HG02870 (cell line): ENCODE results near the gene MAZ.
"Not testable (repeated sequence)": the region's sequence is repeated elsewhere in the genome, so short reads cannot be mapped to it uniquely, and the experiment has no call there.

Experiments used
- ATAC-seq: cut with Tn5 transposase; IDR thresholded peaks from one replicate; pipeline ENCODE4 v1.9.1; 2021; ENCODE audit warnings: mild to moderate bottlenecking, moderate library complexity; ENCODE audit not compliant: unreplicated experiment

Gene MAZ

GRCh38 chr16:29806099-29806579 lies at the start of gene MAZ:
MAZ (plus strand) TSS chr16:29806529; CDS start chr16:29806702, 173 bp downstream.
- ATAC-seq = no peak

GRCh38 chr16:29756654-29757053 lies 49.7 kb upstream of the MAZ start:
- ATAC-seq = no peak

GRCh38 chr16:29757086-29757485 lies 49.2 kb upstream of the MAZ start:
- not testable (repeated sequence) for ATAC-seq

- ATAC-seq = no peak
Measured at GRCh38 chr16:29757950-29758466, 48.3 kb upstream of the MAZ start.

- no peak for ATAC-seq
Measured at GRCh38 chr16:29760567-29761279, 45.6 kb upstream of the MAZ start.

- not testable (repeated sequence) for ATAC-seq
Measured at GRCh38 chr16:29761280-29761651, 45.1 kb upstream of the MAZ start.

GRCh38 chr16:29761882-29762281 lies 44.4 kb upstream of the MAZ start:
- no peak for ATAC-seq

GRCh38 chr16:29763326-29763725 lies 43.0 kb upstream of the MAZ start:
- ATAC-seq = no peak

GRCh38 chr16:29765167-29766032 lies 40.9 kb upstream of the MAZ start:
- ATAC-seq = no peak

- no peak for ATAC-seq
Measured at GRCh38 chr16:29766571-29766970, 39.8 kb upstream of the MAZ start.

GRCh38 chr16:29767062-29767461 lies 39.3 kb upstream of the MAZ start:
- no peak for ATAC-seq

GRCh38 chr16:29769507-29769906 lies 36.8 kb upstream of the MAZ start:
- ATAC-seq = no peak

- ATAC-seq = no peak
Measured at GRCh38 chr16:29770250-29770929, 35.9 kb upstream of the MAZ start.

- not testable (repeated sequence) for ATAC-seq
Measured at GRCh38 chr16:29772330-29772729, 34.0 kb upstream of the MAZ start.

GRCh38 chr16:29774730-29775129 lies 31.6 kb upstream of the MAZ start:
- ATAC-seq = no peak

- ATAC-seq = no peak
Measured at GRCh38 chr16:29775742-29776408, 30.5 kb upstream of the MAZ start.

GRCh38 chr16:29777576-29778350 lies 28.6 kb upstream of the MAZ start, which contains the start of gene ZG16:
ZG16 (plus strand) TSS chr16:29778256; CDS start chr16:29779267, 1,011 bp downstream.
- ATAC-seq = no peak

GRCh38 chr16:29779474-29779873 lies 26.9 kb upstream of the MAZ start:
- no peak for ATAC-seq

- ATAC-seq = not testable (repeated sequence)
Measured at GRCh38 chr16:29783094-29783953, 23.0 kb upstream of the MAZ start.
